GM04503 (cell line): ENCODE results near the gene RAB8B.

Experiments
- DNase-seq: peaks from one replicate; pipeline ENCODE4 v3.0.0-alpha.2; 2012; ENCODE audit warnings: low read depth

RAB8B gene

GRCh38 chr15:63185206-63185605 lies 4.2 kb upstream of the RAB8B start:
- no peak for DNase-seq

- DNase-seq = no peak
Observed at GRCh38 chr15:63186065-63186464, 3.3 kb upstream of the RAB8B start.

DNA sequence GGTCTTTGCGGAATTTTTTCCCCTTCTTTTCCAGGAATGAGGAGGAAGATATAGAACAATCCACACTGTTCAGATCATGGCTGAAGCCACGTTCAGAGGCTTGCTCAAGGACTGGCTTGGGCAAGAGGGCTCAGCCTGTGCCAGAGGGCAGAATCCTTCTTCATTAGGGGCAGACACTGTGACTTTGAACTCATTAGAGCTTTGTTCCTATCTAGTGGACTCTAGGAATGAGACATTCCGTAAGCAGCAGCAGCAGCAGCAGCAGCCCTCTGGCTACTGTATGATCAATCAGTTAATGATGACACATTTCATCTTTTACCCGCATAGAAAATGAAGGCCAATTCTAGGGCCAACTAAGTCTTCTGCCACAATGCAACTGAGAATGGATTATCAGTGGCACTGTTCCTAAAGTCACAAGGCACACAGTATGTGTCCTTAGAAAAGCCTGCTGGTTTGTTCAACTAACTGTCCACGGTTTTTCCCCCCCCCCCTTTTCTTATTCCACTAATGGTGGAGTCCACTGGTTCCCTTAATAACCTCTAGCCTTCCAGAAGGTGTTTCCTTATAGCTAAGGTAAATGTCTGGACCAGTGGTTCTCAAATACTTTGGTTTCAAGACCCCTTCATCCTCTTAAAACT lies 1.7 kb upstream of the RAB8B start:
- DNase-seq = no peak

DNA sequence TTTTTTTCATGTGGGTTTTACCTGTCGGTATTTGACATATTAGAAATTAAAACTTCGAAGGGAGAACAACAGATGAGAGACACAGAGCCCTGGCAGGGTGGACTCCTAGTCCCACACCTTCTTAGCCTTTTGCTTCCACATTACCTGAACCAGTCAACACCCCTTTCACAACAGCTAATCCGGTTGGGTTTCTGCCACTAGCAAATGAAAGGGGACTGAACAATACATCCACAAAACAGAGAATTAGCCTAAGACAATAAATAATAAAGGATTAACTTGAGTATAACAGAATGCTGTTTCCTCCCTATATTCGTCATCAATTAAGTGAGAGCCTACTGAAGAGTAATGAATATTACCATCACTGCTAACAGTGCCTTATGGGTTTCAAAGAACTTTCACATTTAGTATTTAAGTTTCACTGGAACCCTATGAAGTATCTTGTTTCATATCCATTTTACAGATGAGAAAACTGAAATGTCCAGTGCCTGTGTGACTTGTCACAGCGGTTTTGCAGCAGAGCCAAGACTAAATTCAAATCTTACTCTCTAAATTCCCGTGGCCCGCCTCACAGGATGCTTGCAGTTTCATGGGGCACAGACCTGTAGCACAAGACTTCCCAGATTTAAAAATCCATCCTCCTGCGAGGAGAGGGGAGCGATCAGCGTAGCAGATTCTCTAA lies 1.0 kb upstream of the RAB8B start:
- DNase-seq = no peak

- DNase-seq = no peak
Observed at GRCh38 chr15:63189941-63190768, 749 bp downstream of the RAB8B start.

DNA sequence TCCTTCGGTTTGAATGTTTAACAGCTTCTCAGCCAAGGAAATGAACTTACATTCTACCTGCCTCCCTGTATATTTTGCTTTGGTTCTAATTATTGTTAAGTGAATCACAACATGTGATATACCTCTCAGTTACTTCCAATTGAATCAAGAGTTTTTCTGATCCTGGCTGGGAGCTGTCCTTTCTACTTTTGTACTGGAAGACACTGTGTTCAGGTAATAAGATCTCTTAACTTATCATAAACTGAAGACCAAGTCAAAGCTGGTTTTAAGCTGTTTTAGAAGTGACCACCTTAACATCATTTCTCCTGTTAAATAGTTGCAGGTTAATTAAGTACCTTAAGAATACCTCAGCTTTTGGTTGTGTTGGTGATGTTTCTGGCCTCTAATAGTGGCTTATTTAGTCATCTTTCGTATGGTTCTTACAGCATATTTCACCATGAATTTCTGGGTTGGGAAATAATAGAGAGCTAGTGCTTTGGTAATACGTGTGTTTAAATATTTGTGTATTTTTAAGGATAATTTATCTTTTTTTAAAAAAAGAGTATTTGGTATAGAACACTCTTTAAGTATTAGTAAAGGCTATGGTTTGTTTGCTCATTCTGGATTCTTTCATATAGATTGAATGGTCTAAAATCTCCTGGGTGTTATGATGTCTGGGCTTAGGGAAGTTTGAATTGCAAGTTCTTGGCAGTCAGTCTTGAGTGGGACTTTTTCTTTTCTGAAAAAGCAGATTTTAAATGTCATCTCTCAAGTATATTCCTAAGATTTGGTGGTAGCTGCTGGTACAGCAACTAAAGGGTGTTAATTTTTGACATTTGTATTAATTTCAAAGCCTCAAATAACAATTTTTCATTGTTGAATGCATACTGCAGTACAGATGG lies 1.6 kb downstream of the RAB8B start:
- no peak for DNase-seq

DNA sequence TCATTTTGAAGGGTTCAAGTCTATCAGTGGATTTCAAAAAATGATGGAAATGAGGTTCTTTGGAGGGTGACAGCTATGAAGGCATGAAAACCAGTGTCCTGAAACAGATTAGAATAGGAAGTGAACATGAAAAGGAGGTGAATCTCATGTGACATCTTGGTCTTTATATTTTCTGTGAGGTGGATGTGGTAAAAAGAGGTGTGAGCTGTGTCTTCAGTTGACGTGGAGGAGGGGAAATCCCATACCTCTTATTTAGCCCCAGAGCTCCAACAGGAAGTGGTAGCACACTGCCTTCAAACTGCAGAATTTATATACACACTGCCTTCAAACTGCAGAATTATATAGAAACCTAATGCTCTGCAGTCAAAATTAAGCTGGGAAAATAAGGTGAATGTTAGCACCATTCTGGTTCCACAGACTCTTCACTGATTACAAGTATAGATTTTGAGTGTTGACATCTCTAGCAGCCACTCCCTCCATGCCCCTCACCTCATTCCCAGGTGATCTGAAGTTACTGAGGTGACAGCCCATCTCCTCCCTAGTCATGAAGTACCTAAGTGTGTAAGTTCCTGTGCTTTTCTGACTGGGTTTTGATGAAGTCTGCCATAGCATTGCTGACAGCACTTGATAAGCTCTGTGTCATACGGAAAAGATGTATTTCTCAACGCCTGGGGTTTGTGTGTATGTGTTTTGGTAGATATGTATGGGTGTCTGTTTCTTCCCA lies 2.7 kb downstream of the RAB8B start:
- no peak for DNase-seq

DNA sequence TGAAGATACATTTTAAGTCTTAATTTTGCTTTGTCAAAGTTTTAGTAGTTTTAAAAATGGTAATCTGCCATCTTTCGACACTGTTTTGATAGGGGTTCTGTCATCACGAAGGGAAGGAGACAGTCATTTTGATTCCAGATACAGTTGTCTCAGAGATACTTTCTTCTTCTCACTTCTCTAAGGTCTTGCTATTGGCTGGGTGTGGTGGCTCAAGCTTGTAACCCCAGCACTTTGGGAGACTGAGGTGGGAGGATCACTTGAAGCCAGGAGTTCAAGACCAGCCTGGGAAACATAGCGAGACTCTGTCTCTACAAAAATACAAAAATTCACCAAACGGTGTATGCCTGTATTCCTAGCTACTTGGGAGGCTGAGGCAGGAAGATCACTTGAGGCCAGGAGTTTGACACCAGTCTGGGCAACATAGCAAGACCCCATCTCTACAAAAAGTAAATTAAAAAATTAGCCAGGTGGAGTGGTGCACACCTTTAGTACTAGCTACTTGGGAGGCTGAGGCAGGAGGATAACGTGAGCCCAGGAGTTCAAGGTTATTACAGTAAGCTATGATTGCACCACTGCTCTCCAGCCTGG lies 3.3 kb downstream of the RAB8B start:
- DNase-seq = no peak

DNA sequence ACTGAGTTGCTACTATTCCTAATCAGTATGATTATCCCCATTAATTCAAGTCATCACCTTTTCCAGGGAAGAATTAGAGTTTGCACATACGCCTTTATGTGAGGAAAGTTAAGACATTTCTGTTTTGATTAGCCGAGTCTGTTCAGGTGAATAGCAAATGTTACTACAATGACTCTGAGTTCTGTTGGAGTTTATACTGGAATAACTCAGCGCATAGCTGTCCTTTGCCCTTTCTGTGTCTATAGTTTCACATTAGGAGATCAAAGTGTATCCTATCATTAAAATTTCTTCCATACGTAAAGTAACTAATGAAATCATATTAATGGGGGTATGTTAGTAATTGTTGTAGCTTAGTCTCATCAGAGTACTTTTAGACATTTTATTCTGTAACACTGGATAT lies 4.9 kb downstream of the RAB8B start:
- no peak for DNase-seq

DNA sequence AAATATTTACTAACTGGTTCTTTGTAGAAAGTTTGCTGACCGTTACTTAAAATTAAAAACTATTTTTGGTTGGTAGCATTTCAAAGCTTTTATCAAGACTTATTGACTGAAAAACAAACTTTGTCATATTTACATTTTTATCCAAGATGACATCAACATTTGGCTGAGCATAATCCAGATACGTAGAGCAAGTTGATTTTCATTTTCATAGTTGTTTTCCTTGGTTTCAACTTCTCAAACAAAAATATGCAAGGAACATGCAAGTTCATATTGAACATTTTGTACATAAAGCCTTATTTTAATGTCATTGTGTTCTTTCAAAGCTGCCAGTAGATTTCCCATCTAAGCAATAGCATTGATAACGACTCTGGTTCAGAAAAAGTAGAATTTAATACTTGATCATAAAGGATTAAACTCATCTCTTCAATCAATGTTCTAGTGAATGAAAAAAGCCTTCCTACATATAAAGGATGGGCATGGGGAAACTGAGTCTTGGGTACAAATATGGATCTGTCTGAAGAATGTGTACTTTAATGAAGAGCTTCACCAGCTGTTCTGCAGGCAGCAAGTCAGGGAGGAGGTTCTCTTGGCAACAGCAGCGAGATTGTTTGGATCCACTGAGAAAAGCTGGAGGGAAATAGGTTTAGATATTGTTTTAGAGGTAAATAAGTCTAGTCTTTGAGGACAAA lies 5.6 kb downstream of the RAB8B start:
- no peak for DNase-seq

- DNase-seq = no peak
Observed at GRCh38 chr15:63195569-63196015, 6.2 kb downstream of the RAB8B start.

- DNase-seq = no peak
Observed at GRCh38 chr15:63196842-63197241, 7.4 kb downstream of the RAB8B start.

DNA sequence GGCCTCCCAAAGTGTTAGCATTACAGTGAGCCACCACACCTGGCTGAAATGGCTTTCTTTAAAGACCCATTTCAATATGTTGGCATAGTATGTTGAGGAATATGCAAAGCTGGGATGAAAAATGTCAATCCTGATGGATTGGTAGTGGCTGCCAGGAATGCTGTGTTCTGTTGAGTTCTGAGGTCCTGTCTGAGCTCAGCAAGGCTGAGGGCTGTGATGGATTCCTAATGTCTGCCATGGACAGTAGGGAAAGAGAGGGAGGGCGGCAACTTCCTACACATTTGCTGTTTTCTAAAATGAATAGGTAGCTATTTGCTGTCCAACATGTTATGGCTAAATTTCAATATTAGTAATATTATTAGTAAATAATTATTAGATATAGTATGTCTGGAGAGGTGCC lies 8.2 kb downstream of the RAB8B start:
- no peak for DNase-seq

DNA sequence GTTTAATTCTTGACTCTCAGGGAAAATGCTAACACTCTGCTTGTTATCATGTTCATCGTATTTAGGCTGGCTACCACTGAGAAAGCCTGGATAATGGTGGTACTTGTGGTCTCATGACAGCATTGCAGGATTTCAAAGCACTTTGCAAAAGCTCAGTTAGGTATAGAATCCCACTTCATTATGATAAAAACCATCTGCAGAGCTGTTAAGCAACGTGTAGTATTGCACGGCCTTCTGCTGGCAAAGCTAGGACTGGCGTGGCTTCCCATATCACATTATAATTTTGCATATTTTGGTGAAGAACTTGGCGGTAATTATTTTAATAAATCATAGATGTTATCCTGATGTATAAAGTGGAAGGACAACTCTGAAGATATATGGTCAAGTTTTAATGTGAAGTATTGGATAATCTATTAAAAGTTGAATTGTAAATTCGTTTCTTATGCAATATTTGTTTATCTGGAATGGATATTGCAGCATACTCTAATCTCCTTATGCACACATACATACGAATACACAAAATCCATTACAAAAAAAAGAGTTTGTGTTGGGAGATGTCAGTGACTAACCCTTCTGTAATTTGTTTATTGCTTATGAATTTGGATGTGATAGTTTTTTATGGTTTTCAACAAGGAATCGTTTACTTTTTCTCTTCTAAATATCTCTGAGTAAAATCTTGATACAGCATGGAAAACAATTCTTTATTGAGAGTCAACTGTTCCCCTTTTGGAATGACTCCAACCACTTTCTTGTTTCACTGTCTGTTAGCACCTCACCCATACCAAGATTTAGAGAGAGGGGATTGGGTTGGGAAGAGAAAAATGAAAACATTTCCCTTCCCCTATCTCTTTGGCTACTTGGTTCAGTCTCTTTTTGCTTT lies 9.2 kb downstream of the RAB8B start:
- no peak for DNase-seq

- DNase-seq = no peak
Observed at GRCh38 chr15:63200464-63201249, 11.3 kb downstream of the RAB8B start.

GRCh38 chr15:63202861-63203260 lies 13.5 kb downstream of the RAB8B start:
- no peak for DNase-seq

DNA sequence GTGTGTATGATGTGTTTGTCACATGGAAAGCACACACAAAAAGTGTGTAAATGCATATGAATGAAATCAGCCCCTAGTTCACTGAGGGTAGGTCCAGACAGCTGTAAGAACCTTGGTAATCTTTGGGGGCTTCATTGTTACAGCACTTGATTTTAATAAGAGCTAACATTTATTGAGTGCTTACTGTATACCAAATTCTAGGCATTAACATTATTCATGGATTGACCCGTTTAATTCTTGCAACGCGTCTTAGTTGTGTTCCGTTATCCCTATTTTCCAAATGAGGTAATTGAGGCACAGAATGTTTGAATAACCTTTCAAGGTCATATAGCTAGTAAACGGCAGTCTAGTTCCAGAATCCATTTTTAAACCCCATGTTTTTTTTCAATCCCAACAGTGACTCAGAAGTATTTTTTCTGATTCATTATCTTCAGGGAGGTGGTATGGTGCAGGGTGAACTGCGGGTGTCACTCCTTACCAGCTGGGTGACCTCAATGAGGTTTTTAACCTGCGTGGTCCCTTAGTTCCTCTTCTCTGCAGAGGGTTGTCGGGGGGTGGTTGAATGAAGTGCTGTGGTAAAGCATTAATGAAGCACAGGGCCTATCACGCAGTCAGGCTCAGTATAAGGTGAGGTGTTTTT lies 14.2 kb downstream of the RAB8B start:
- no peak for DNase-seq

- no peak for DNase-seq
Observed at GRCh38 chr15:63206079-63206478, 16.7 kb downstream of the RAB8B start.
